Endothelial cell of umbilical vein (primary cell): ENCODE results near the gene KRTAP19-4. TPM values are rescaled to one million over a fixed set of nuclear protein-coding genes. Genes with fewer than 3 reads are reported as not detected.

Experiments
- BruUV-seq: library from RNA; stranded (reverse); fragments of 400-500 nt; replicated peaks from 2 replicates; lab custom pipeline; 2021; lab: Mats Ljungman, UMichigan
- CTCF ChIA-PET: fragments of 300-600, 350-600 bp; sonication (Branson Sonifier 250); formaldehyde crosslinking; loops from one replicate; lab custom pipeline; 2021; ENCODE audit warnings: antibody characterized with exemption, inconsistent platforms; lab: Charles Lee
- POLR2A ChIA-PET: fragments of 300-600, 350-600 bp; sonication (Branson Sonifier 250); formaldehyde crosslinking; loops from one replicate; lab custom pipeline; 2021; ENCODE audit warnings: antibody characterized with exemption, inconsistent platforms; lab: Charles Lee
- DNase-seq: peaks from one replicate; pipeline ENCODE4 v3.0.0-alpha.2; 2011; ENCODE audit warnings: low read depth, low spot score
- FAIRE-seq: peaks from 2 replicates; lab custom pipeline; 2011; peaks lifted over from hg19 to GRCh38; lab: Jason Lieb, UNC
- H2AFZ ChIP-seq: 2 replicates; pipeline ENCODE4 v1.6.0; 2012; ENCODE audit warnings: low read depth, low read length, control low read depth, inconsistent platforms
- H3K27ac ChIP-seq: 2 replicates; pipeline ENCODE4 v1.5.1; 2011; ENCODE audit warnings: low read depth, mild to moderate bottlenecking, control low read depth, low read length, moderate library complexity; ENCODE audit not compliant: insufficient read depth
- H3K27me3 ChIP-seq, 2 experiments: 2 replicates each; pipeline versions ENCODE4 v1.6.0 to v1.6.1; 2011; ENCODE audit warnings: low read length in 2 of 2, mixed read lengths in 1 of 2; ENCODE audit not compliant: control insufficient read depth in 2 of 2, insufficient read depth in 2 of 2
- H3K36me3 ChIP-seq, 2 experiments: 2 replicates in 1 of 2; 3 replicates in 1 of 2; pipeline ENCODE4 v1.5.1; 2011; ENCODE audit warnings: low read length in 2 of 2, mild to moderate bottlenecking in 1 of 2, moderate library complexity in 1 of 2; ENCODE audit not compliant: control insufficient read depth in 2 of 2, insufficient read depth in 2 of 2; ENCODE audit errors: extremely low read depth in 1 of 2
- H3K4me1 ChIP-seq: 3 replicates; pipeline ENCODE4 v1.5.1; 2011; ENCODE audit warnings: mild to moderate bottlenecking, low read length; ENCODE audit not compliant: control insufficient read depth, insufficient read depth; ENCODE audit errors: extremely low read depth
- H3K4me2 ChIP-seq: 2 replicates; pipeline ENCODE4 v1.6.1; 2011; ENCODE audit warnings: low read length, control low read depth, mixed read lengths; ENCODE audit not compliant: insufficient read depth
- H3K4me3 ChIP-seq, 3 experiments: fragments of 200-600 bp in 1 of 3; sonication (generic), shearing (Covaris generic) in 1 of 3; replicated peaks in 1 of 3; 2 replicates each; pipeline ENCODE4 v1.5.1; 2011 to 2016; ENCODE audit warnings: control low read depth in 3 of 3, low read length in 3 of 3, mild to moderate bottlenecking in 2 of 3, inconsistent platforms in 1 of 3, low read depth in 1 of 3, moderate library complexity in 1 of 3; ENCODE audit not compliant: insufficient read depth in 1 of 3
- H3K79me2 ChIP-seq: 2 replicates; pipeline ENCODE4 v1.6.0; 2012; ENCODE audit warnings: low read length, inconsistent platforms; ENCODE audit not compliant: control insufficient read depth, insufficient read depth
- H3K9ac ChIP-seq: replicated peaks from 2 replicates; pipeline ENCODE3; 2011; ENCODE audit warnings: low read length, control low read depth; ENCODE audit not compliant: insufficient read depth; ENCODE audit errors: extremely low read depth
- H3K9me1 ChIP-seq: replicated peaks from 3 replicates; pipeline ENCODE4 v1.6.0; 2011; ENCODE audit warnings: mild to moderate bottlenecking, low read length; ENCODE audit not compliant: control insufficient read depth, insufficient read depth; ENCODE audit errors: extremely low read depth
- H3K9me3 ChIP-seq: replicated peaks from 2 replicates; pipeline ENCODE4 v1.5.1; 2012; ENCODE audit warnings: low read length, inconsistent platforms; ENCODE audit not compliant: control insufficient read depth, insufficient read depth
- H4K20me1 ChIP-seq: replicated peaks from 2 replicates; pipeline ENCODE3; 2011; ENCODE audit warnings: mild to moderate bottlenecking, low read length; ENCODE audit not compliant: control insufficient read depth, insufficient read depth; ENCODE audit errors: extremely low read depth
- CTCF ChIP-seq, 2 donors: IDR thresholded peaks; 1 replicate in 1 of 2; 2 replicates in 1 of 2; pipeline ENCODE4 v1.5.1; 2011; ENCODE audit warnings: low read length in 2 of 2, mild to moderate bottlenecking in 2 of 2, moderate library complexity in 2 of 2, control low read depth in 1 of 2, inconsistent platforms in 1 of 2, low read depth in 1 of 2; ENCODE audit not compliant: insufficient read depth in 1 of 2; ENCODE audit errors: extremely low read depth in 1 of 2
- EZH2 ChIP-seq: IDR thresholded peaks from 2 replicates; pipeline ENCODE4 v1.6.1; 2012; ENCODE audit warnings: borderline replicate concordance, low read depth, mild to moderate bottlenecking, moderate library complexity, low read length, inconsistent platforms; ENCODE audit not compliant: severe bottlenecking
- FOS ChIP-seq: IDR thresholded peaks from 2 replicates; pipeline ENCODE4 v1.6.1; 2011; ENCODE audit warnings: mild to moderate bottlenecking, low read length, moderate library complexity, borderline replicate concordance; ENCODE audit not compliant: insufficient read depth
- GATA2 ChIP-seq: IDR thresholded peaks from 2 replicates; pipeline ENCODE4 v1.7.0; 2011; ENCODE audit warnings: low read depth, mild to moderate bottlenecking, moderate library complexity, mixed read lengths, low read length; ENCODE audit not compliant: insufficient read length, insufficient read depth
- JUN ChIP-seq: IDR thresholded peaks from 2 replicates; pipeline ENCODE4 v1.6.1; 2011; ENCODE audit warnings: borderline replicate concordance, low read depth; ENCODE audit not compliant: insufficient read length, insufficient read depth
- MAX ChIP-seq: IDR thresholded peaks from 2 replicates; pipeline ENCODE4 v1.6.1; 2011; ENCODE audit not compliant: insufficient read depth, insufficient read length
- MYC ChIP-seq: IDR thresholded peaks from one replicate; pipeline ENCODE4 v1.6.1; 2011; ENCODE audit warnings: mild to moderate bottlenecking, low read depth, low read length
- POLR2A ChIP-seq: IDR thresholded peaks from 2 replicates; pipeline ENCODE4 v1.6.1; 2012; ENCODE audit warnings: low read depth, mild to moderate bottlenecking, control low read depth, low read length
- POLR2AphosphoS5 ChIP-seq: IDR thresholded peaks from 2 replicates; pipeline ENCODE4 v1.6.1; 2012; ENCODE audit warnings: low read depth, mild to moderate bottlenecking, control low read depth, low read length, moderate library complexity; ENCODE audit not compliant: insufficient read depth
- dilution Hi-C: fragments of 300-500 bp; cut with MboI; formaldehyde crosslinking; loops from one replicate; pipeline ENCODE4 v1.15.0; 2019; ENCODE audit warnings: low sequenced_read_pairs; ENCODE audit not compliant: extremely low pct_ligation_motif_present
- intact Hi-C: fragments of 100-400 bp; cut with micrococcal nuclease; formaldehyde crosslinking; loops from one replicate; pipeline ENCODE4 v1.10.0; 2022
- polyA plus RNA-seq, 4 experiments: library from polyadenylated mRNA; depleted of rRNA in 3 of 4; stranded (reverse) in 3 of 4; unstranded in 1 of 4; fragments of >200 nt; gene quantifications; 2 replicates each; pipeline versions ENCODE4 v1.2.1 to v1.2.3, GENCODE V29; 2011 to 2012; ENCODE audit warnings: missing spikeins in 1 of 4
- total RNA-seq: library from RNA; stranded (reverse); gene quantifications from 2 replicates; pipeline ENCODE4 v1.2.3, GENCODE V29; 2021

KRTAP19-4 gene
- total and polyA plus RNA-seq, 2 donors (not counting 3 experiments of a cell fraction or from before 2014, with no cell fraction given): not detected

GRCh38 chr21:30478004-30478403 lies 19.0 kb downstream of the KRTAP19-4 start:
- intact Hi-C loops: no loop called here

More at GRCh38 chr21:30478004-30478403, 19.0 kb downstream of the KRTAP19-4 start:
- no peak overlapping the region for H3K9ac ChIP-seq
- FAIRE-seq (no peak), DNase-seq (no peak)
- H3K9me1 ChIP-seq: no peaks in the 10 kb centered on the region
- no peak overlapping the region for H2AFZ ChIP-seq
- H3K27me3 ChIP-seq: no peaks in the 10 kb centered on the region
- H3K36me3 ChIP-seq: no peaks in the 10 kb centered on the region
- H3K9me3 ChIP-seq: no peaks in the 10 kb centered on the region
- H3K79me2 ChIP-seq: no peaks in the 10 kb centered on the region
- no peak for TF ChIP-seq EZH2
- no peak for TF ChIP-seq MYC
- TF ChIP-seq GATA2: no peak
- TF ChIP-seq JUN: no peak
- no peak for TF ChIP-seq POLR2AphosphoS5
- no peak for TF ChIP-seq CTCF (IDR thresholded peaks at IDR 0.05; ENCODE audit: extremely low read depth in 1 of 2, insufficient read depth in 1 of 2, low read depth in 1 of 2, low read length in 2 of 2)
- TF ChIP-seq POLR2A: no peak
- TF ChIP-seq FOS: no peak
- TF ChIP-seq MAX: no peak
- no peak overlapping the region for H3K4me2 ChIP-seq
- no peaks in the 10 kb centered on the region for H4K20me1 ChIP-seq
- no peaks in the 10 kb centered on the region for H3K4me1 ChIP-seq
- dilution Hi-C loops: no loop called here
- ChIA-PET CTCF (no interaction called here), POLR2A (no interaction called here)
- H3K27ac ChIP-seq: no peak overlapping the region
- H3K4me3 ChIP-seq: no peak overlapping the region
- no TSS peak for BruUV-seq
